Suppressor macrophage (primary cell): ENCODE data around the gene SYTL3.
"Not testable (repeated sequence)": the region's sequence is repeated elsewhere in the genome, so short reads cannot be mapped to it uniquely, and the experiment has no call there.

ENCODE experiments used
- DNase-seq, 4 experiments: peaks; one replicate each; pipeline ENCODE4 v3.0.0-alpha.2; 2020 to 2022

Gene SYTL3

DNA sequence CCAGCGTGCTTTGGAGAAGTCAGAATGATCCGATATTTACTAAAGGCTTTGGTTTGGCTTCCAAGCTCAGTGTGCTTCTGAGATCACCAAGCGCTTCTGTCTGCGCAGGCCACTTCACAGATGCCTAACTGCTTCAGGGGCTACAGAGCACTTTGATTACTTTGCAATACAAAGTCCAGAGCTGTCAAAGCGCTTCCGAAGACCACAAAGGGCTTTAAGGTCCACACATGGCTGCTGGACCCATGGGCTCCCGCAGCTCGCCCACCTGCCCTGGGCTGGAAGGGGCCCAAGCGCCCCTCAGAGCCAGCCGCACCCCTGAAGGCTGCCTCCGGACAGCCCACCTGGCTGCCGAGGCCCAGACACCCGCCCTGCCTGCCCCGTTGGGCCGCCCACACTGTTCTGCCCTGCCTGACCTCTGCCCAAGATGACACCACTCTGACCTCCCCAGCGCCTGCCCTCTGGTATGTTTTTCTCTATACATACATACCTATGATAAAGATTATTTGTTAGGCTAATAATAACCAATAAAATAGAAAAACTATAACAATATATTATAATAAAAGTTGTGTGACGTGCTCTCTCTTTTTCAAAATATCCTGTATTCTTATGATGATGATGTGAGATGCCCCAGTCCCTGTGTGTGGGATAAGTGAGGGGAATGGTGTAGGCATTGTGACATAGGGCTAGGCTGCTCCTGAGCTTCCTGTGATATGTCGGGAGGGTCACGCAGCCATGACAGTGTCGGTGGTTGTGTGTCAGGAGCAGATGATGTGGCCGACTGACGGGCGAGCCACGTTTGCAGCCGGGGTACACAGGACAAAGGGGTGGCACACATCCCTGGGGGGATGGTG lies 27.9 kb upstream of the SYTL3 start:
- no peak for DNase-seq

GRCh38 chr6:158622545-158623190 lies 27.2 kb upstream of the SYTL3 start:
- no peak for DNase-seq

DNA sequence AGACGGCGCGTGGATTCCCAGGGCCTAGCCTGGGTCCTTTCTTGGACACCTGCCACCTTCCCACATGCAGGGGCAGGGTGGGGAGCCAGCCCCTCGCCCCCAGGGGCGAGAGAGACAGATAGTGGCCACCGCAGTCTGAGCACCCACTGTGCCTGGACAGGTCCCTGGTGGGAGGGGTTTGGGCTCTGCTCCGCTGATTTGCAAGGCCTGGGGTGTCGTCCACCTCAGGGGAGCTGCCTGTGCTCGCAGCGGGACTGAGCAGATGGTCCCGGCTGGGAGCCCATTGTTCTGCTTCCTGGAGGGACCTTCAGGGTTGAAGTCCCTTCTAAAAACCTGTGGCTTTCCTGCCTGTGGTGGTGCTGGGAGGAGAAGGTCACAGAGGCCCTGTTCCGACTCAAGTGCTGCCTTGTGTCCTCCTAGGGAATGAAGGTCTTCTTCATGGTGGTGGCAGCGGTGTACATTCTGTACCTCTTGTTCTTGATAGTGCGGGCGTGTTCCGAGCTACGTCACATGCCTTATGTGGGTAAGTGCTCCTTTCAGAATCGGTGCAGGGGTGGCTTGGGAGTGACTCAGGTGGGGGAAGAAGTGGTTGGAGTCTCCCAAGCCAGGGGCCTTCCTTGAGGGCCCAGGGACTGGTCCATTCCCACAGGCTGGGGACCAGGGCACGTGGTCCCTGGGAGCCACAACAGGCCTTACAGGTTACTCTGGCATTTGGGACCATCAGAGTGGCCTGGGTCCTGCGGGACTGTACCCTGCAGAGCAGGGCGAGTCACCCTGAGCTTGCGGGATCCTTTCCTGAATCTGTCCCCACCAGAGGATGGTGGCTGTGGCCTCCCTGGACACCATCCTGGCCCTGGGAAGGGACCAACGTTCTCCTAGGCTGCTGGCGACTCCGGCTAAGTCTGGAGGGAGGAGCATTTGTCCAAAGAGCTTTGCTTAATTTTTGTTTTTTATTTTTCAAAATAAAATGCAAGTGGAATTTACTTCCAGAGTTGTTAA lies 24.9 kb upstream of the SYTL3 start:
- DNase-seq = no peak

DNA sequence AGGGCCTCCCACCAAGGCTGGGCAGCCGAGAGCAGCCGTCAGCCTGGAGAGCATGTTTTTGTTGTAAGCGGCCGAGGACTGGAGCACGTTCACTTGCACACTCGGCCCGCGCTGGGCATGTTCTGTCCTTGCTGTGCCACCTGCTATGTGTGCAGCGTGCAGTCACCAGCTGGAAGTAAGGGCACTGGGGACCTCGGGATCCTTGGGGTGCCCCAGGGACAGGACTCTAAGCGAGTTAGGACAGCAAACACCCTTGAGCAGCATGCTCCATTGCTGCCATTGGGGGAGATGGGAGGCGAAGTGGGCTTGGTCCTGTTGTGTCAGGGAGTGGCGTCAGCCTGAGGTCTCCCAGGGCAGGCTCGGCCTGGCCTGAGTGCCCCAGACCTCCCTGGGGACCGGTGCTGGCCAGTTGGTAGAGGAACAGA lies 24.0 kb upstream of the SYTL3 start:
- DNase-seq = no peak

DNA sequence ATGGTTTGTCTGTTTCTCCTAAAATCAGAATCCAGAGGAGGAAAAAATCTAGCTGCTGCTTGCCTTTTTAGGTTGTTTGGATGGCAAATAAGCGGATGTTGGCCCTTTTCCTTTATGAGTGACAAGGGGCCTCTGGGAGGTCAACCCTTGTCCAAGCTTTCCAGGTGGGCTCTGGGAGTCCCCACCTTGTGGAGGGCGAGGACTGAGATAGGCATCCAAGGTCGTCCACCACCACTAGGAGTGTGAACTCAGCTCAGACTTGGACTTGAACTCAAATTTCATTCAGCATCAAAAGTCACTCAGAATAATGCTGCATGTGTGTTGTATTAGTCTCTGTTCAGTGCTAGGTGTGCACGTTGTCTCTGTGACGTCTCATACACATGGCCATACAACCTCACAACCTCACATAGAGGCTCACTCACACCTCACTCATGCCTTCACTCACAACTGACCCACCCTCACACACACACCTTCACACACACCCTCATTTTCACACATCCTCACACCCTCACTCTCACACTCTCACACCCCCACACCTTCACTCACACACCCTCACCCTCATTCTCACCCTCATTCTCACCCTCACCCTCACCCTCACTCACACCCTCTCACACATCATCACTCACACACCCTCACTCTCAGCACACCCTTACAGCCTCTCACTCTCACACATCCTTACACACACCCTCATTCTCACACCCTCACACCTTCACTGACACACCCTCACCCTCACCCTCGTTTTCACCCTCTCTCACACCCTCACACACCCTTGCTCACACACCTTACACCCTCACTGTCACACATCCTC lies 23.3 kb upstream of the SYTL3 start:
- DNase-seq = no peak

DNA sequence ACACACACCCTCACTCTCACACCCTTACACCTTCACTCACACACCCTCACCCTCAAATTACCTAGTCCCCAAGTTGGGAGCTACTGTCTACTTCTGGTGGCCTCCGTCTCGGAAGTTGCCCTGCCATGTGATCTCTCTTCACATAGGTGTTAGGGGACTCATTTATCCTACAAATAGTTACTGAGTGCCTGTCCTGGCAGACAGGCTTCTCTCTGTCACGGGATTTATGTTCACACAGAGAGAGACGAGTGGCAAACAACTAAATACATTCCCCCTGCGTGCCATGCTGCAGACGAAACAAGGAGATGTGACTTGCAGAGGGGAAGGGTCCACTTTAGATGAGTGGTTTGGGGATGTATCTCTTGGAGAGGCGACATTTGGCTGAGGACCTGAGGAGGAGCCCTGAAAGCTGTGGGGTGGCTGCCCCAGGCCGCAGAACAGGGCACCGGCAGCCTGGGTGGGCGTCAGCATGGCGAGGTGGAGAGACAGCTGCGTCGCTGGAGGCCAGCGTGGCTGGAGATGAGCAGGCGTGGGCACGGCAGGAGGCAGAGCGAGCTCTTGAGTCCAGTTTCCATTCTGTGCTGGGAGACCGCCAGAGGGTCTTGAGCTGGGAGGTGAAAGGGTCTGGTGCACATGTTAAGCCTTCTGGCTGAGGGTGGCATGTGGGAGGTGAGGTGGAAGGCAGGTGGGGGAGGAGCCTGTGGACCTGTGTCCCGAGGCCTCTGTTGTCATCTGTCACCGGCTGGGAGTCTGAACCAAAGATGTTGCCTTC lies 22.5 kb upstream of the SYTL3 start:
- no peak for DNase-seq

DNA sequence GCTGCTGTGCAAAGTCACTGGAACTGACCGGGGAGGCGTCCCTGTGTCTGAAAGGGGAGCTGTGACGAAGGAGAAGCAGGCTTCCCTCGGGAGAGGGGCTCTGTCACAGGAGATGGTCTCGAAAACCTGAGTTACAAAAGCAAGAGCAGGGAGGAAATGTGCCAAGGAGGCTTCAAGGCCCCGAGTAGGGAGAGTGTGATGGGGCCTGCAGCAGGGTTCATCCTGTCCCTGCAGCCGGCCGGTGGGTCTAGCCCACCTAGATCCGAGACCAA lies 22.0 kb upstream of the SYTL3 start:
- no peak for DNase-seq

GRCh38 chr6:158628542-158628941 lies 21.3 kb upstream of the SYTL3 start:
- DNase-seq = no peak

DNA sequence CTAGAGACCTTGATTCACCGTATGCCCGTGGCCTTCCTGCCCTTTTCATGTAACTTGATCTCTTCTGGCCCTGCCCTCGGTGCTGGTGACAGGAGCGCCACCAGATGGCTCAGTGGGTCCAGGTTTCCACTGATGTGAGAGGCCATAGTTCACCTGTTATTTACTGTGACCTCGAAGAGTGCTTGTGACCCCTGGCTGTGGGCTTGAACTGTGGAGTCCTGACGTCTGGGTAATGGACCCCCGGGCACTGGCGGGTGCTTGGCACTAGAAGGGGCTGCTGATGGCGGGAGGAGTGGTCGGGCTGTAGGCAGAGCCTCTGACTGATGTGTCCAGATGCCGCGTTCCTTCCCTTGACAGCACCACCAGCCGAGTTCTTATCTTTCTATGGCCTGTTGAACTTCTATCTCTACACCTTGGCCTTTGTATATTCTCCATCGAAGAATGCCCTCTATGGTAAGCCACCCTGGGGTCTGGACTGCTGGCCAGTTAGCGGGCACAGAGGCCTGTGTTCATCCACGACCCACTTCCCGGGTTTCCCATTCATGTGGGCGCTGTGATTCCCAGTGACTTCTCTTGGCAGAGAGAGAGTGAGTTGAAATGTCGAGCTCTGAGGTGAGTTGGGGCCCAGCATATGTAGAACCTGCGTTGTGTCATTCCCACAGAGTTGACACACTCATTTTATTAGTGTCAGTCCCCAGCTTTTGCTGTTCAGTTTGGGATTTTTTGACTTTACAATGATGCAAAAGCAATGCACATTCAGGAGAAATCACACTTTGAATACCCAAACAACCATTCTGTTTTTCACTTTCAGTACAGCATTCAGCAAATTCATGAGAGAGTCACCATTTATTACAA lies 20.3 kb upstream of the SYTL3 start:
- DNase-seq = no peak

GRCh38 chr6:158630938-158631616 lies 18.8 kb upstream of the SYTL3 start:
- no peak for DNase-seq

DNA sequence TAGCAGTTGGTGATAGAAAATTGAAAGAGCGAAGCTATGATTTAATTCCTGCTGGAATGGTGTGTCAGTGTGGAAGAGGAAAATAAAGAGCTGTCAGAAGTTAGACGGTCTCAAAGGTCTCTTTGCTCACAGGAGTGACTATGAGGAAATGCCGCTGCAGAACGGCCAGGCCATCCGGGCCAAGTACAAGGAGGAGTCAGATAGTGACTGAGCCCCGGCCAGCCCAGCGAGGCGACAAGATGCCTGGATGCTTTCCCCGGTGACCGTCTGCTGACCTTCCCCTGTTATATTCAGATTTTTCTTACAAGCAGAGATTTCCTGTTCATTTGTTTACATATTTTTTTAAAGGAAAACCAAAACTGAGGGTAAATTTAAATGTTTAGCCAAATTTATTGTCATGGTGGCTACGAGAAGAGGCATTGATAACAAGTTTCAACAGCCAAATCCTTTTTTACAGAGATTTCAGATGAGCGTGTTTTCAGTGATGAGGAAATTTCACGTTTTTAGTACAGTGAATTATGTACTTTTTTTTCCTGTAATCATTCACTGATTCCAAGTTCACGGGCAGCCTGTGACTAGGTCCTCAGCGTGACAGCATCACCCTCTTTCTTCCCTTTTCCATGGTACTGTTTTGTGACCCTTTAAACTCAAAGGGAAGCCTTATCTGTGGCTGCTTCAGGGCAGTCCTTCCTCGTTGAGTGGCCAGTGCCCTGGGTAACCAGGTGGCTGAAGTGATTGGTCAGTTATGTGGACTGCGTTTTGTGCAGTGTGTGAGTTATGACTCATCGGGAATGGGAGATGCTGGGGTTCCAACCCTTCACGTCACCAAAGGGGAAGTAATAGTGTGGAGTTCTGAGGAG lies 17.9 kb upstream of the SYTL3 start:
- DNase-seq = peak; percentile 67 to 86 (median 72)

- not testable (repeated sequence) for DNase-seq
Measured at GRCh38 chr6:158632538-158633119, 17.2 kb upstream of the SYTL3 start.

- DNase-seq = no peak
Measured at GRCh38 chr6:158633127-158633526, 16.7 kb upstream of the SYTL3 start.

- no peak for DNase-seq
Measured at GRCh38 chr6:158634695-158635426, 15.0 kb upstream of the SYTL3 start.

GRCh38 chr6:158635427-158636073 lies 14.3 kb upstream of the SYTL3 start:
- DNase-seq = no peak

DNA sequence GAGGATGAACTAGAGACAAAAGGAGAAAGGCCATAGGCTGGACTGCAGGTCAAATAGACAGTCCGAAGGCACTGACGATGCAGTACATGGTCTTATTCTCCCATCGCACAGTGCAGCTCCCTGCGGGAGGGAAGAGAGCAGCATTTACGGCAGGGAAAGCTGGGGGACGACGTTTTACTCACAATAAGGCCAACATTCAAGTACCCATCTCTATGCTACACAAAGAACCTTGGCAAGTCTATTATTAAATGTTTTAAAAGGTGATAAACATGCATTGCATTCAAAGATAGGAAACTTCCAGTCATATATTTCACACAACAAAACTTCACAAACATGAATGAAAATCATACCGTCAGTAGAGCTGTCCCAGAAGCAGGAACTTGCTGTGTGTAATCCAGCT lies 13.1 kb upstream of the SYTL3 start:
- no peak for DNase-seq

DNA sequence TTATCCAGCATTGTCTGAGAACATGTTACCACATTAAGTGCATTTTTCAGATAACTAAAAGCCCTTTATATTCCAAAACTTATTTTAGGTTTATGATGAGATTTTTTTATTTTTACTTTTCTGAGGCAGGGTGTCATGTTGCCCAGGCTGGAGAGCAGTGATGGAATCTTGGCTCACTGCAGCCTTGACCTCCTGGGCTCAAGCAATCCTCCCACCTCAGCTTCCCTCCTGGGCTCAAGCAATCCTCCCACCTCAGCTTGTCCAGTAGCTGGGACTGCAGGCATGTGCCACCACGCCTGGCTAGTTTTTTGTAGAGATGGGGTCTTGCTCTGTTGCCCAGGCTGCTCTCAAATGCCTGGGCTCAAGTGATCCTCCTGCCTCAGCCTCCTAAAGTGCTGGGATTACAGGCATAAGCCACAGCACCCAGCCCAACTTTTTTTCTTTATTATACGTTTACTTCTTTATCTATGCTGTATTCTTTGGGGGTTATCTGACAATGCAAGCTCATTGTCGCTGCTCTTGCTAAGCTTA lies 11.5 kb upstream of the SYTL3 start:
- no peak for DNase-seq
